GM23338 (cell line): Measurements from ENCODE around the gene MINDY4. TPM values are rescaled to one million over a fixed set of nuclear protein-coding genes. Genes with fewer than 3 reads are reported as not detected.

ENCODE experiments used
- ATAC-seq: fragments of 200-7000 bp; cut with Tn5 transposase; 3 replicates; pipeline ENCODE4 v1.9.1; 2020
- DNase-seq: peaks from one replicate; pipeline ENCODE4 v3.0.0-alpha.2; 2015; ENCODE audit warnings: low spot score
- H2AFZ ChIP-seq: fragments of 200-600 bp; sonication (generic); 2 replicates; pipeline ENCODE4 v1.8.0; 2016; ENCODE audit warnings: antibody characterized with exemption, mild to moderate bottlenecking, moderate library complexity
- H3F3A ChIP-seq: fragments of 200-600 bp; sonication (generic); replicated peaks from 2 replicates; pipeline ENCODE4 v1.8.0; 2017; ENCODE audit warnings: antibody characterized with exemption, mixed run types, low read depth
- H3K27ac ChIP-seq: fragments of 200-600 bp; sonication (generic); 2 replicates; pipeline ENCODE4 v1.6.1; 2016; ENCODE audit warnings: low read depth
- H3K27me3 ChIP-seq: fragments of 200-600 bp; sonication (generic); 2 replicates; pipeline ENCODE4 v1.8.0; 2016; ENCODE audit warnings: mild to moderate bottlenecking, mixed run types, moderate library complexity; ENCODE audit not compliant: insufficient read depth
- H3K36me3 ChIP-seq: fragments of 200-600 bp; sonication (generic); 2 replicates; pipeline ENCODE4 v1.8.0; 2016; ENCODE audit warnings: mild to moderate bottlenecking; ENCODE audit not compliant: insufficient read depth
- H3K4me1 ChIP-seq: fragments of 200-600 bp; sonication (generic); 2 replicates; pipeline ENCODE4 v1.8.0; 2016; ENCODE audit warnings: mild to moderate bottlenecking, moderate library complexity; ENCODE audit not compliant: insufficient read depth
- H3K4me2 ChIP-seq: fragments of 200-600 bp; sonication (generic); 2 replicates; pipeline ENCODE4 v1.7.1; 2017; ENCODE audit warnings: mixed run types
- H3K4me3 ChIP-seq: fragments of 200-600 bp; sonication (generic); 2 replicates; pipeline ENCODE4 v1.6.1; 2016; ENCODE audit warnings: mixed run types
- H3K79me2 ChIP-seq: fragments of 200-600 bp; sonication (generic); replicated peaks from 2 replicates; pipeline ENCODE4 v1.8.0; 2017; ENCODE audit warnings: mild to moderate bottlenecking; ENCODE audit not compliant: insufficient read depth
- H3K9me2 ChIP-seq: fragments of 200-600 bp; sonication (generic); 2 replicates; pipeline ENCODE4 v1.8.0; 2017; ENCODE audit not compliant: insufficient read depth
- H4K20me1 ChIP-seq: fragments of 200-600 bp; sonication (generic); replicated peaks from 2 replicates; pipeline ENCODE4 v1.8.0; 2017; ENCODE audit warnings: mild to moderate bottlenecking; ENCODE audit not compliant: insufficient read depth
- H3K27ac Mint-ChIP-seq: 2 replicates; pipeline ENCODE4 v1.8.0; 2020; ENCODE audit warnings: inconsistent platforms, mild to moderate bottlenecking, moderate library complexity, mixed read lengths
- H3K27me3 Mint-ChIP-seq: 3 replicates; pipeline ENCODE4 v1.8.0; 2022; ENCODE audit warnings: low read depth, mild to moderate bottlenecking, moderate library complexity, mixed read lengths, inconsistent platforms; ENCODE audit not compliant: insufficient read depth, poor library complexity
- H3K36me3 Mint-ChIP-seq: 3 replicates; pipeline ENCODE4 v1.8.0; 2021; ENCODE audit warnings: low read depth, mild to moderate bottlenecking, inconsistent platforms, moderate library complexity, mixed read lengths
- H3K4me1 Mint-ChIP-seq: 3 replicates; pipeline ENCODE4 v1.8.0; 2020; ENCODE audit warnings: mild to moderate bottlenecking, inconsistent platforms, mixed read lengths
- H3K4me3 Mint-ChIP-seq: 3 replicates; pipeline ENCODE4 v1.8.0; 2021; ENCODE audit warnings: moderate library complexity, mild to moderate bottlenecking, inconsistent platforms, mixed read lengths
- H3K9me3 Mint-ChIP-seq: 3 replicates; pipeline ENCODE4 v1.8.0; 2020; ENCODE audit warnings: moderate library complexity, mild to moderate bottlenecking, inconsistent platforms, mixed read lengths
- CREB1 ChIP-seq: fragments of 250-450 bp; sonication (Bioruptor Pico); IDR thresholded peaks from 2 replicates; pipeline ENCODE4 v1.5.0; 2020; ENCODE audit warnings: low read depth, mild to moderate bottlenecking, moderate library complexity
- CTCF ChIP-seq, 2 experiments: fragments of 200-600 bp in 1 of 2; sonication (generic) in 1 of 2; conservative IDR thresholded peaks; 2 replicates each; pipeline versions ENCODE4 v1.5.1 to v1.6.1; 2016 to 2017; ENCODE audit warnings: antibody characterized with exemption in 2 of 2, low read depth in 2 of 2, mild to moderate bottlenecking in 2 of 2, moderate library complexity in 1 of 2
- ETS1 ChIP-seq: IDR thresholded peaks from 2 replicates; pipeline ENCODE4 v1.6.1; 2016; ENCODE audit warnings: antibody characterized with exemption
- EZH2 ChIP-seq: fragments of 200-600 bp; sonication (generic); IDR thresholded peaks from one replicate; pipeline ENCODE4 v1.8.0; 2017; ENCODE audit warnings: antibody characterized with exemption, mild to moderate bottlenecking, low read depth; ENCODE audit not compliant: unreplicated experiment
- EZH2phosphoT487 ChIP-seq: fragments of 200-600 bp; sonication (generic); IDR thresholded peaks from one replicate; pipeline ENCODE4 v1.8.1; 2018; ENCODE audit warnings: antibody characterized with exemption; ENCODE audit not compliant: unreplicated experiment
- POLR2AphosphoS5 ChIP-seq: IDR thresholded peaks from 2 replicates; pipeline ENCODE4 v1.6.1; 2016; ENCODE audit warnings: antibody characterized with exemption, low read depth
- REST ChIP-seq: IDR thresholded peaks from one replicate; pipeline ENCODE4 v1.6.1; 2018; ENCODE audit warnings: antibody characterized with exemption; ENCODE audit not compliant: unreplicated experiment
- STAT1 ChIP-seq: IDR thresholded peaks from one replicate; pipeline ENCODE4 v1.6.1; 2016; ENCODE audit warnings: antibody characterized with exemption; ENCODE audit not compliant: unreplicated experiment
- ZNF114 ChIP-seq: fragments of 250-450 bp; sonication (Bioruptor Pico); IDR thresholded peaks from 2 replicates; pipeline ENCODE4 v1.5.0; 2020; ENCODE audit warnings: mild to moderate bottlenecking, moderate library complexity
- ZNF331 ChIP-seq: fragments of 250-450 bp; sonication (Bioruptor Pico); IDR thresholded peaks from 2 replicates; pipeline ENCODE4 v1.5.0; 2020; ENCODE audit warnings: low read depth, mild to moderate bottlenecking, moderate library complexity
- ZNF462 ChIP-seq: fragments of 250-450 bp; sonication (Bioruptor Pico); IDR thresholded peaks from 2 replicates; pipeline ENCODE4 v1.5.0; 2020; ENCODE audit warnings: mild to moderate bottlenecking, moderate library complexity
- polyA plus RNA-seq: library from polyadenylated mRNA; unstranded; fragments of >200 nt; fragmentation: Nextera tagmentation; extraction: Ambion mirVana; gene quantifications from 2 replicates; pipeline ENCODE4 v1.2.1, GENCODE V29; 2016
- total RNA-seq: library from RNA; depleted of rRNA; stranded (reverse); fragments of >200 nt; shearing (Covaris generic); gene quantifications from 2 replicates; pipeline ENCODE4 v1.2.3, GENCODE V29; 2014

MINDY4 gene
- total and polyA plus RNA-seq, 2 experiments from 2014 or later: 1.7 to 4.4 TPM

GRCh38 chr7:30734497-30734896 lies 36.7 kb upstream of the MINDY4 start:
- Histone ChIP-seq H3K9me2 (0 out of 2 replicates have a peak, but pooled peaks cover 2% of the 10 kb centered on the region), H3K27me3 (no peaks in the 10 kb centered on the region), H3K4me3 (no peak overlapping the region), H3K4me2 (no peak overlapping the region), H3F3A (no peaks in the 10 kb centered on the region), H4K20me1 (no peaks in the 10 kb centered on the region), H3K79me2 (no peaks in the 10 kb centered on the region), H3K36me3 (no peaks in the 10 kb centered on the region), H2AFZ (no peak overlapping the region), H3K4me1 (no peaks in the 10 kb centered on the region), H3K27ac (no peak overlapping the region)
- H3K36me3 Mint-ChIP-seq: peaks cover 4% of the 10 kb centered on the region; the same call in 2 of the 3 replicates
- H3K9me3 Mint-ChIP-seq: peaks cover 4% of the 10 kb centered on the region; the same call in 2 of the 3 replicates
- no peak for DNase-seq
- ATAC-seq: peak; percentile 64
- no peak overlapping the region for H3K27ac Mint-ChIP-seq
- no peak for TF ChIP-seq REST
- TF ChIP-seq ZNF331: no peak
- TF ChIP-seq CREB1 (CRISPR knock-in tag): no peak
- no peak for TF ChIP-seq STAT1
- TF ChIP-seq CTCF (conservative IDR thresholded peaks at IDR 0.05; ENCODE audit: low read depth in 2 of 2): no peak
- TF ChIP-seq ZNF462 (CRISPR knock-in tag): no peak
- TF ChIP-seq POLR2AphosphoS5: no peak
- TF ChIP-seq ETS1: no peak
- TF ChIP-seq ZNF114 (CRISPR knock-in tag): no peak
- no peak for TF ChIP-seq EZH2phosphoT487
- TF ChIP-seq EZH2: no peak
- peaks cover 12% of the 10 kb centered on the region for H3K4me1 Mint-ChIP-seq
- H3K4me3 Mint-ChIP-seq: no peak overlapping the region
- peaks cover 10% of the 10 kb centered on the region for H3K27me3 Mint-ChIP-seq
